GM21717 (cell line): ENCODE data around the gene MAPKBP1.

Experiments used
- ATAC-seq: cut with Tn5 transposase; IDR thresholded peaks from one replicate; pipeline ENCODE4 v1.9.1; 2021; ENCODE audit warnings: mild to moderate bottlenecking, moderate library complexity; ENCODE audit not compliant: unreplicated experiment

Gene MAPKBP1

GRCh38 chr15:41862515-41863116, 88.3 kb downstream of the MAPKBP1 start:
- ATAC-seq = no peak

DNA sequence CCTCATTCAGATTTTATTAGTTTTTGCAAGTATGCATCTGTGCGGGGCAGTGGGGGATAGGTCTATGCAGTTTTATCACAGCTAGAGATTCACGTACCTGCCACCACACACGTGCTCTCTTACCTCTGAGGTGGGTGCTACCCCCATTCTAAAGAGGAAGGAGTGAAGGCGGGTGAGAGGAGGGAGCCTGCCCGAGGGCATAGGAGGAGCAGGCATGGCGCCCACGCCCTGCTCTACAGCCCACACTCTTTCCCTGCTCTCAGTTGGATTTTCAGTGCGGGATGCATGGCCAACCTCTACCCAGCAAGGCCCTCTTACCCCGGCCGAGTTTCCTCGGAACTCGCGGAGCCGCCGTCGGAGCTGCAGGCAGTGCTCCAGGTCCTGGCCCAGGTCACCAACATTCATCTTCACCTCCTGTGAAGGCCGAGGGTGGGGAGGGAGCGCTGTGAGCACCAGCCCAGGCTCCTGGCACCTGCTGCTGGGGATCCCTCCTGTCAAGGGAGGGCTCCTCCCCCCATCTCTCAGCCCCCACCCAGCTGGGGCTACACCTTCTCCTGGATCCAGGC, 91.3 kb downstream of the MAPKBP1 start:
- no peak for ATAC-seq

DNA sequence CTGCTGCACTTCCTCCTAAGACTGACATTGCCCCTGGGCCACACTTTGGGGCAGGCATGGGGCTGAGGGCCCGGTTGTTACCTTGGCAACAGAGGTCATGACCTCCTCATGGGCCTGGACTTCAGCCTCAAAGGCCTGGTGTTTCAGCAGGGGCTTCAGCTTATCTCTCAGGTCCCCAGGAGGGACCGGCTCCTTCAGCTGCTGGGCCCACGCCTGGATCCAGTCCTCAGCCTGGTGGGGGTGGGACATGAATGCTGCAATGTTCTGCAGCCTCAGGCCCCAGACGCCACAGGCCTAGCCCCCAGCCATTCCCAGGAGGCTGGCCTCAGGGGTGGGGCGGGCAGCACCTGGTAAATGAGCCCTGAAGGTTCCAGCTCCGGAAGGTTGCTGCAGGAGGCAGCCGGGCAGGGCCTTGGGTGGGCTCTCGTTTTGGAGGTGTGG, 92.0 kb downstream of the MAPKBP1 start:
- ATAC-seq = no peak

DNA sequence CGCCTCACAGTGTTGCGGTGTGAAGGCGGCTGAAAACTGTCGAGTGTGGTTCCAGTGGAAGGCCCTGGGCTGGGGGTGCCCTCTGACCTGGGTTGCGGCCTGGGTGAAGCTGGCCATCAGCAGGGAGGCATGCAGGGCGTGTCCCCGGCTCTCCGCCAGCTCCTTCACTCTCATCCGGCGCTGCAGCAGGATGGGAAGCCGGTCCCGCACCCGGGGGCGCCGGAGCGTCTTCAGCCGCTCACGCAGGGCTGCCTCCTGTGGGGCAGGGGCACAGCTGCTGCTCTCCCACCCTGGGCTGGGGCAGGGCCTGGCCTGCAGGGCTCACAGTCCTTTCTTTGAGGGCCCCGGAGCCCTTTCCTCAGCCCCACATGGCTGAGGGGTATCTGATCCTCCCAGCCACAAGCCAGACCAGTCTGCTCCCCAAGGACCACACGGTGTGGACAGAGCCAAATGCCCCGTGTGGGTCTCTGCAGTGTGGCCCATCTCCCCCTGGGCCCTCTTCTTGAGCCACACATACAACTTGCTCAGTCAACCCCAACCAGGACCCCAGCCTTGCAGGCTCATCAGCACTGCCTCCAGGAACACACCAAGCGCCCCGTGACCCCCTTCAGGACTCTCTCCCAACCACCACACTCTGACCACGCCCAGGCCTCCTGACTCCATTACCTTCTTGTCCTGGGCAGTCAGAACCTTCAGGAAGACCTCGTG, 92.7 kb downstream of the MAPKBP1 start:
- ATAC-seq = no peak

GRCh38 chr15:41868321-41868720, 94.0 kb downstream of the MAPKBP1 start:
- ATAC-seq = no peak

GRCh38 chr15:41869770-41870688, 95.7 kb downstream of the MAPKBP1 start:
- ATAC-seq = no peak

GRCh38 chr15:41870689-41871081, 96.4 kb downstream of the MAPKBP1 start:
- ATAC-seq = no peak

GRCh38 chr15:41871175-41871905, 97.1 kb downstream of the MAPKBP1 start:
- no peak for ATAC-seq

DNA sequence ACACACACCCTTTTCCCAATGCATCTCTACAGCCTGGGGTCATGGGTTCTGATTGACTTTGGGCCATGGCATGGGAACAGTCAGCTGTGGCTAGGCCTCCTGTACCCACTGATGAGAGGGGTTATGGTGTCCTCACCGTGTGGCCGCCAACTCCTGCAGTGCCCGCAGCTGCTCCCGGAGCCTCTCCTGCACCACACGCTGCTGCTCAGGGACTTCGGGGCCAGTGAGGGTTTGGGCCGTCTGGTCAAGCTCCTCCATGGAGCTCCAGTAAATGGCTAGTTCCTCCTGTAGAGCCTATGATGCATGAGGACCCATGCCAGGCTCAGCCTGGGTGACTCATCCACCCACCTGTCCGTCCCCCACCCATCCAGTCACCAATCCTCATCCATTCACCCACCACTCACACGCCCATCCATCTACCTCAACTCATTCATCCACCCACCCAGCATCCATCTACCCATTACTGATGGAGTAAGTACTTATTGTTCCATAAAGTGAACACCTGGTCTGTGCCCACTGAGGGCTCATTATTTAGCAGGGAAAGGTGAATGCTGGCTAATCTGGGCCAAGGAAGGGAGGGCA, 98.0 kb downstream of the MAPKBP1 start:
- ATAC-seq = no peak

- ATAC-seq = no peak
Measured at GRCh38 chr15:41873711-41874110, 99.4 kb downstream of the MAPKBP1 start.

GRCh38 chr15:41874736-41875135, 100.5 kb downstream of the MAPKBP1 start:
- no peak for ATAC-seq

GRCh38 chr15:41876007-41876406, 101.7 kb downstream of the MAPKBP1 start:
- ATAC-seq = no peak

DNA sequence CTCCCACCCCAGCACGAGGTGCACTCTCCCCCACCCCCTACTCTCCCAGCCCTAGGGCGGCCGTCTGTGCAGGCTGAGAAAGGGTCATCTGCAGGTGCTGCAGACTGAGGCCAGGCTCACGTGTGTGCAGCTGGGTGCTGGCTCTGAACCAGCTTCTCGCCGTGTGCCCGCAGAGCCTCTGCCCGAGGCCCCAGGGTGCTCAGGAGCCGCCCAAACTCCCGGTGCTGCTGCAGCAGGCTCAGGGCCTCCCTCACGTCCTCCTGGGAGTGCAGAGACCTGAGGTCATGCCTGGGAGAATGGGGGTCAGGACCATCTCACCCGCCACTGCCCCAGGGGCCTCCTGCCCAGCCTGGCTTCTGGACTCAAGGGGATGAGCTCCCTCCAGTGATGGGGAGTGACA, 102.4 kb downstream of the MAPKBP1 start:
- no peak for ATAC-seq
